Adipose tissue (tissue), 3 donors: ENCODE results near the gene RPS15. TPM values are rescaled to one million over a fixed set of nuclear protein-coding genes. Genes with fewer than 3 reads are reported as not detected.
"Not testable (repeated sequence)": the region's sequence is repeated elsewhere in the genome, so short reads cannot be mapped to it uniquely, and the experiment has no call there.

Experiments
- H3K27ac ChIP-seq: one replicate; pipeline ENCODE4 v1.5.1; 2013; ENCODE audit warnings: low read depth, low read length
- WGBS, 3 donors: extraction: QIAGEN DNeasy Blood & Tissue Kit; methylation state at CpG; one replicate each; pipeline ENCODE4 v1.1.7; 2013; 5-methylcytosine and 5-hydroxymethylcytosine counted together
- polyA plus RNA-seq, 3 donors: library from polyadenylated mRNA; stranded (reverse); fragments of 200-250 nt; gene quantifications; one replicate each; pipeline ENCODE4 v1.2.3, GENCODE V29; 2013
- donor health status: healthy with polysubstance abuse.
- donor health status: Bipolar disorder and iron deficiency.
- donor health status: healthy.

RPS15 gene
- polyA plus RNA-seq, 3 donors, result 2,434 to 3,362 (median 3,351) TPM

- no peak overlapping the region for H3K27ac ChIP-seq
- 89 to 93% (median 91%) methylated on average over 27 of the region's 27 CpGs for WGBS, 3 donors
These were observed 10.8 kb upstream of the RPS15 start for GRCh38 chr19:1427221-1427920.

- WGBS, 3 donors, result 75 to 94% (median 89%) methylated on average over 41 of the region's 41 CpGs
- H3K27ac ChIP-seq, result no peak overlapping the region
These were observed 9.3 kb upstream of the RPS15 start for GRCh38 chr19:1428738-1429391.

DNA sequence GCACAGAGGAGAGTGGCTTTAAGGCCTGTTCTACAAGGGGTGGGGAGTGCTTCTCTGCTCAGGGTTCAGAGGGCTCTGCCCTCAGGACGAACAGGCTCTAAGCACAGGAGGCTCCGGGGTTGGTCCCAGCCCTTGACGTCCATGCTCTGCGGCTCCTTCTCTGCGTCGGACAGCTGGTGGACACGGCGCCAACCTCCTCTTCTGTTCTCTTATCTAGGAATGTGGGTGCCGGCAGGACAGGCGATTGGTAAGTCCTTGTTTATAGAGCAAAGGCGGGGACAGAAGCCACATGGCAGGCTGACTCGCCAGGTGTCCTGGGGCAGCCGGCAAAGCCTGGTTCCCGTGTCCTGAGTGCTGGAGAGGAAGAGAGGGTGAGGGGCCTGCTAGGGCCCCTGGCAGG, 8.4 kb upstream of the RPS15 start:
- H3K27ac ChIP-seq, result no peak overlapping the region
- 54 to 84% (median 79%) methylated on average over 13 to 14 of the region's 14 CpGs for WGBS, 3 donors

DNA sequence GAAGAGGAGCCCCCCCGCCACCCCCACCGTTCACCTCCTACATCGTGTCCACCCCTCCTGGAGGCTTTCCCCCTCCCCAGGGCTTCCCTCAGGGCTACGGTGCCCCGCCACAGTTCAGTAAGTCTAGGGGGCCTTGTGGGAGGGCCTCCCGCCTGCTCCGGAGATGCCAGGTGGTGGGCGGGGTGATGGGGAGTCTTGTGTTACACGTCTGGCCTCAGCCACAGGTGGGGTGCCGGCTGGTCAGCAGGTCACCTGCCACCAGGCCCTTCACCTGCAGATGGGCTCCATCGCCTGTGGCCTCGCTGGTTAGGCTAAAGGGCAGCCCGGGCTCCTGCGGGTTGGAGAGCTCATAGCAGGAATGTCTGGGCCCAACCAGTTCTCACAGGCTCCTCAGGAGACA, 8.0 kb upstream of the RPS15 start:
- 86 to 90% (median 88%) methylated on average over 12 to 14 of the region's 14 CpGs for WGBS, 3 donors
- H3K27ac ChIP-seq, result no peak overlapping the region

DNA sequence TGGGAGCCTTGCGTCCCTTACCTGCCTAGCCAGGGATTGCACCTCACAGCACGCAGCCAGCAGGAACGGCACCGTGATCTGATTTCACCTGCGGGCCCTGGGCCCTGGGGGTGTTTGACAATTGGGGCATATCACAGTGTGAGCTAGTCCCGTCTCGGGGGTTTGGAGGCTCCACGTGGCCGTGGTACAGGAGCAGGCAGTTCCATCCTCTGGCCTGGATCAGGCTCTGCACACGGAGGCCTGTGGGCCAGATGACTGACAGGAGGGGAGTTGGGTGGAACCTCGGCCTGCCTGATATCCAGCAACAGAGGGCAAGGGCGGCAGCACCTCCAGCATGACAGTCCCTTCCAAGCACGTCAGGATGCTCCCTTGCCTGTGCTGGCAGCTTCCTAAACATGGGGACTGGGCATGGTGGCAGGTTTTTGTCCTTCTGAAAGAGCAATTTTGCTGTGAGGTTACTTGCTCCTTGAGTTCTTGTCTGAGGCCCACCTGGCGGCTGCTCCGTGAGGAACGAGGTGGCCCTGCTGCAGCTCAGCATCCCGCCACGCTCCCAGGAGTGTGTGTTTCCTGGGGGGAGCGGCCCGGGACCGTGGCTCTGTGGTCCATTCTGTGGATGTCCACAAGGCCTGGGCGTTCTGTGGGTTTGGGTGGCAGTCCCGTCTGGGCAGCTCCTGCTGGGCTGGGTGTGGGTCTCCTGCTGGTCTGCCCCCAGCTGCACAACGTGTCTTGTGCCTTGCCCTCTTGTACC, 6.3 kb upstream of the RPS15 start:
- 91 to 92% (median 92%) methylated on average over 24 of the region's 24 CpGs for WGBS, 3 donors
- no peak overlapping the region for H3K27ac ChIP-seq

DNA sequence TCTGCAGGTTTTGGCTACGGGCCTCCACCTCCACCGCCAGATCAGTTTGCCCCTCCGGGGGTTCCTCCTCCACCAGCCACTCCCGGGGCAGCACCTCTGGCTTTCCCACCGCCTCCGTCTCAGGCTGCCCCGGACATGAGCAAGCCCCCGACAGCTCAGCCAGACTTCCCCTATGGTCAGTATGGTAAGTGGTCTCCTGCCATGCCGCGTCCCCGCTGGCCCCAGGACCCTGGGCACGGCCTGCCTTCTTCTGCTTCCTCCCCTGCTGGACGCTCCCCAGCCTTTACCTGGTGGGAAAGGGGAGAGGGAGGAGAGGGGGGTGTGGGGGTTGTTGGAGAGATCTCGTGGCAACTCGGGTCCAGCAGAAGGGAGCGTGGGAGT, 5.7 kb upstream of the RPS15 start:
- H3K27ac ChIP-seq, result no peak overlapping the region
- WGBS, 3 donors, result 93 to 94% (median 94%) methylated on average over 16 of the region's 16 CpGs

DNA sequence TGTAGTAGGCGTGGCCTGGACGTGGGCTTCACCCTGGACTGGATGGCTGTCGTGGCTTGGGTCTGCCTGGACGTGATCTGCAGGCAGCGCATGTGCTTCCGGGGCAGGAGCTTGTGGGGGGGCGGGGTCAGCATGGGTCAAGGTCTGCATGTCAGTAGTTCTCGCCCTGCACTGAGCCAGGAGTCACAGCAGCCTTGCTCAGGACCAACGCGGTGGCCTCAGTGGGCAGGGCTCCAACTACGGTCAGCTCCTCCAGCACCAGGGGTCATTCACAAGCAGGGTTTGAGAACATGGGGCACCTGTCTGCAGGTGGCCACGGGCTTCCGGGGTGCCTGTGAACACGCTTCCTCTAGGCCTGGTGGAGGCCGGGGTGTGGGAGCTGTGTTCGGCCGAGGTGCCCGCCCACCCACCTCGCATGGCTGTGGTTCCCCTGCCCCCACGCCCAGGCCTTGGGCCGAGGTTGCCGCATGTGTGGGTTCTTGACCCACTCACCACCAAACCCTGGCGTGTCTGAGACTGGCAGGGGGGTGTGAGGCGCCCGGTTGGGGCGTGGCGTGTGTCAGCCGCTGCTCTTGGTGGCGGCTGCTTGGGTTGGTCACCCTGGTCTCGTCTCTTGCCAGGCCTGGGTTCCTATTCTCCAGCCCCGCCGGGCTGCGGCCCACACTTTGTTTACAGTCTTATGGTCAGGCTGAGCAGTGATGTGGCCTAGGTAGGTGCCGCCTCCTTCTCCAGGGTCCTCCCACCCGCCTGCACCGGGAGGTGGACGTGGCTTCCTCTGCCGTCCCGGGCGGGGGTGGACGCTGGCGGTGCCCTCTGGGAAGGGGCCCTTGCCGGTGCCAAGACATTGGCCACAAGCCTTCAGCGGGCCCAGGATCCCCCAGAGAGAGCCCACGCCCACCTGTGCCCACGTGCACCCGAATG, 4.8 kb upstream of the RPS15 start:
- WGBS, 3 donors, result 87 to 91% (median 89%) methylated on average over 46 to 47 of the region's 47 CpGs
- no peak overlapping the region for H3K27ac ChIP-seq

GRCh38 chr19:1434040-1434366, 4.2 kb upstream of the RPS15 start:
- no peak overlapping the region for H3K27ac ChIP-seq
- whole genome bisulfite sequencing, 3 donors, result 93 to 96% (median 94%) methylated on average over 17 of the region's 17 CpGs

DNA sequence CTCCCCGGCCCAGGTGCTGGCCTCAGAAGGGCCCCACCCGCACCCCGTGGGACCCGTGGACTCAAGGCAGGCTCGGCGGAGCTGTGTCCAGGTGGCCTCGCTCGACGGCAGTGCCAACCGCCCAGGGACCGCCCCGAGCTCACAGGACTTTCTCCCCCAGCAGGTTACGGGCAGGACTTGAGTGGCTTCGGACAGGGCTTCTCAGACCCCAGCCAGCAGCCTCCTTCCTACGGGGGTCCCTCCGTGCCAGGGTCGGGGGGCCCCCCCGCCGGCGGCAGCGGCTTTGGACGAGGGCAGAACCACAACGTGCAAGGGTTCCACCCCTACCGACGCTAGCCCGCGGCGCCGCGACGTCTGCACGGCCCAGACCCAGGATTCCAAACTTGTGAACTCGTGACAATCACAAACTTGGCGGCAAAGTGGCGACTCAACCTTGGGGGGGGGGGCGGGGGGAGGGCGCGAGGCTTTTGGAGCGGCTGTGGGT, 3.6 kb upstream of the RPS15 start:
- WGBS, 3 donors, result 86 to 89% (median 88%) methylated on average over 38 to 39 of the region's 39 CpGs
- no peak overlapping the region for H3K27ac ChIP-seq

DNA sequence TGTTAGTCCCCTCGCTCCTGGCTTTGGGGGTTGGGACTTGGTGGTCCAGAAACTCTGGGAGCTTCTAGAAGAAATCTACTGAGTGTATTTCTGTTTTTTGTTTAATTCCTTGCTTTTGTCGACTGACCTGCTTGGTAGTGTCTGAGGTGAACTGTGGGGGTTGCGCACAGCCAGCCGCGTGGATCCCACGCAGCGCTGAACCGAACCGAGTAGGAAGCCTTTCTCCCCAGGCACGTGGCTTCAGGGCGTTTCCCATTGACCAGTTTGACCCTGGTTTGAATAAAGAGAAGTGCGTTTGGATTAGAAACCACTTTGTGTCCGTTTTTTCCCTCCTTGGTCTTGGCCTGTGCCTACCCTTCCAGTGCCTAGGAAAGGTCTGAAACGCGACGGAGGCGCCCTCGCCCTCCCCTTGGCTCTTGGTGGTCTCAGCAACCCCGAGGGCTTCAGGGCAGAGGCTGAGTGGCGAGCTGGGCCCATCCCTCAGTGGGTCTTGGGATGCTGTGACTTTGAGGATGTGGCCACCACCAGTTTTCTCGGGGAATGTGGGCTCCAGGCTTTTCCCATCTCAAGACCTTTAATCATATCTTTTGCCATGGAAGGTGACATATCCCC, 2.7 kb upstream of the RPS15 start:
- WGBS, 3 donors, result 81 to 88% (median 81%) methylated on average over 21 of the region's 21 CpGs
- no peak overlapping the region for H3K27ac ChIP-seq

DNA sequence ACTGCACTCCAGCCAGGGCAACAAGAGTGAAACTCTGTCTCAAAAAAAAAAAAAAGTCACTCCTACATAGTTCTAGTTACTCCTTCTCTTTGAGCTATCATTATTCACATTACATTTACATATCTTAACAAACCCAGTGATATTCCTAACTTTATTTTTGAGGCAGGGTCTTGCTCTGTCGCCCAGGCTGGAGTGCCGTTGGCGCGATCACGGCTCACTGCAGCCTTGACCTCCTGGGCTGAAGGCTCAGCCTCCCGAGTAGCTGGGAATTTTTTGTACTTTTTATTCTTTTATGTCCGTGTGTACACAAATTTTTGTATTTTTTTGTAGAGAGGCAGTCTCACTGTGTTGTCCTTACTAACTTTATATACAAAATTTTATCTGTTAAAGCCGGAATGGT, 587 bp upstream of the RPS15 start:
- H3K27ac ChIP-seq, result no peak overlapping the region
- WGBS, 3 donors, result 40 to 61% (median 50%) methylated on average over 8 of the region's 8 CpGs

GRCh38 chr19:1438933-1439354, 748 bp downstream of the RPS15 start:
- no peak overlapping the region for H3K27ac ChIP-seq
- 1% methylated on average over 26 of the region's 26 CpGs for WGBS, 3 donors

DNA sequence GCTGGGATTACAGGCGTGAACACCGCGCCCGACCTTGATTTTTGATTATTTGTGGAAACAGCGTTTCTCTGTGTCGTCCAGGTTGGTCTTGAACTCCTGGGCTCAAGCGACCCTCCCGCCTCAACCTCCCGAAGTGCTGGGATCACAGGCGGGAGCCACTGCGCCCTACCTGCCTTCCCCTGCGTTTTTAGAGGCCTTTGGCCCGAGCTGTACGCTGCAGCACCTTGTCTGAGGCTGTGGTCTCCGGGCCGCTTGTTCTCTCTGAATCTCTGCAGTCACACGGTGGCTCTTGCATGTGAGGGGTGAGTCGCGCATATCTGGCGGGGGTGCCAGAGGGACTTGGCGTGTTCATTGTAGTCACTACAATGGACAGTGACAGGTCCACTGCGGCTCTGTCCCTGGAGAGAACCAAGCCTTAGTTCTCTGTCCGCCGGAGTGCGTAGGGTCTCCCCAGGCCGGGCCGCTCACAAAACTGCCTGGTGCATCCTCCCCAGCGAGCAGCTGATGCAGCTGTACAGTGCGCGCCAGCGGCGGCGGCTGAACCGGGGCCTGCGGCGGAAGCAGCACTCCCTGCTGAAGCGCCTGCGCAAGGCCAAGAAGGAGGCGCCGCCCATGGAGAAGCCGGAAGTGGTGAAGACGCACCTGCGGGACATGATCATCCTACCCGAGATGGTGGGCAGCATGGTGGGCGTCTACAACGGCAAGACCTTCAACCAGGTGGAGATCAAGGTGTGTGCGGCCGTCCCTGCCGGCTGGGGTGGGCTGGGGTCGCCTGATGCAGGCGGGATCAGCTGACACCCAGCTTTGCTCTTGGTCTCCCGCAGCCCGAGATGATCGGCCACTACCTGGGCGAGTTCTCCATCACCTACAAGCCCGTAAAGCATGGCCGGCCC, 1.6 kb downstream of the RPS15 start:
- H3K27ac ChIP-seq, result not testable (repeated sequence)
- WGBS, 3 donors, result 72 to 86% (median 82%) methylated on average over 50 to 57 of the region's 57 CpGs

DNA sequence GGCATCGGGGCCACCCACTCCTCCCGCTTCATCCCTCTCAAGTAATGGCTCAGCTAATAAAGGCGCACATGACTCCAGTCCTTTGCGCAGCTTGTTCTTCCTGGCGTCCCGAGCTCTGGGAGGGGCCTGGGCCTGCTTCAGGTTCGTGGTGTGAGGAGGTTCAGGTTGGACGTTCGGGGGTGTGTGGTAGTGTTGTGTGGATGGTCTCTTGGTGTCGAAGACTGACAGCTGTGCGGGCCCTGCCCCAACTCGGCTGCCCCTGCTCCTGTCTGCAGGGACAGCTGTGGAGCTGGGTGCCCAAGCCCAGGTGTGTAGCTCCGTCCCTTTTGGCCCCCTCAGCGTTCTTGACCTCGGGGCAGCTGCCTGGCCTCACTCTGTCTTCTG, 2.2 kb downstream of the RPS15 start:
- 82 to 91% (median 87%) methylated on average over 15 of the region's 15 CpGs for WGBS, 3 donors
- no peak overlapping the region for H3K27ac ChIP-seq

GRCh38 chr19:1441022-1441426, 2.8 kb downstream of the RPS15 start:
- 89 to 94% (median 94%) methylated on average over 9 of the region's 9 CpGs for WGBS, 3 donors
- H3K27ac ChIP-seq, result no peak overlapping the region

DNA sequence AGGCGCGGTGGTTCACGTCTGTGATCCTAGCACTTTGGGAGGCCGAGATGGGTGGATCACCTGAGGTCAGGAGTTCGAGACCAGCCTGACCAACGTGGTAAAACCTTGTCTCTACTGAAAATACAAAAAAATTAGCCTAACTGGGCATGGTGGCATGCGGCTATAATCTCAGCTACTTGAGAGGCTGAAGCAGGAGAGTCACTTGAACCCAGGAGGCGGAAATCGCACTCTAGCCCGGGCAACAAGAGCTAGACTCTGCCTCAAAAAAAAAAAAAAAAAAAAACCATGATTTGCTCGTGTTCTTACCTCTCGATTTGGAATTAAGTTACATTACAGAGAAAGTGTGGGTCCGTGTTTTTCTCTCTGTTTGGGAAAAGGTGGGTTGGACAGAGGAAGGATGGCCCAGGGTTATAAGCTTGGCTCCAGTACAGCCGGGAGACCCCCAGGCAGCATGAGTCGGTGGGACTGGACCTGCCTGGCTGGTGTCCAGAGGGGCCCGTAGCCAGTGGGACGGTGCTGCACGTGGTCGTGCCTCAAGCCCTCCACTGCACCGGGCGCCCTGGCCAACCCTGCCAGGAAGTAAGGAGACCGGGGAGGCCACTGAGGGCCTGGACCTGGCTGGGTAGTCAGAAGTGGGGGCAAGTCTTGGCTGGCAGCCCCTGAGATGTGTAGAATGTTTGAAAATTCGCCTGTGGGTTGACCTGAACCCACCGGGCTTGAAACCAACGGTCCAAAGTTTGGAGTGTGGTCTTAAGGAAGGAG, 3.7 kb downstream of the RPS15 start:
- no peak overlapping the region for H3K27ac ChIP-seq
- WGBS, 3 donors, result 86 to 88% (median 86%) methylated on average over 25 of the region's 25 CpGs
